Measurements from ENCODE around the gene SHROOM2. TPM values are rescaled to one million over a fixed set of nuclear protein-coding genes. Genes with fewer than 3 reads are reported as not detected.
A peak's percentile ranks its signal among the peaks of the same experiment; 100 is the strongest.

Gene SHROOM2, protein sequence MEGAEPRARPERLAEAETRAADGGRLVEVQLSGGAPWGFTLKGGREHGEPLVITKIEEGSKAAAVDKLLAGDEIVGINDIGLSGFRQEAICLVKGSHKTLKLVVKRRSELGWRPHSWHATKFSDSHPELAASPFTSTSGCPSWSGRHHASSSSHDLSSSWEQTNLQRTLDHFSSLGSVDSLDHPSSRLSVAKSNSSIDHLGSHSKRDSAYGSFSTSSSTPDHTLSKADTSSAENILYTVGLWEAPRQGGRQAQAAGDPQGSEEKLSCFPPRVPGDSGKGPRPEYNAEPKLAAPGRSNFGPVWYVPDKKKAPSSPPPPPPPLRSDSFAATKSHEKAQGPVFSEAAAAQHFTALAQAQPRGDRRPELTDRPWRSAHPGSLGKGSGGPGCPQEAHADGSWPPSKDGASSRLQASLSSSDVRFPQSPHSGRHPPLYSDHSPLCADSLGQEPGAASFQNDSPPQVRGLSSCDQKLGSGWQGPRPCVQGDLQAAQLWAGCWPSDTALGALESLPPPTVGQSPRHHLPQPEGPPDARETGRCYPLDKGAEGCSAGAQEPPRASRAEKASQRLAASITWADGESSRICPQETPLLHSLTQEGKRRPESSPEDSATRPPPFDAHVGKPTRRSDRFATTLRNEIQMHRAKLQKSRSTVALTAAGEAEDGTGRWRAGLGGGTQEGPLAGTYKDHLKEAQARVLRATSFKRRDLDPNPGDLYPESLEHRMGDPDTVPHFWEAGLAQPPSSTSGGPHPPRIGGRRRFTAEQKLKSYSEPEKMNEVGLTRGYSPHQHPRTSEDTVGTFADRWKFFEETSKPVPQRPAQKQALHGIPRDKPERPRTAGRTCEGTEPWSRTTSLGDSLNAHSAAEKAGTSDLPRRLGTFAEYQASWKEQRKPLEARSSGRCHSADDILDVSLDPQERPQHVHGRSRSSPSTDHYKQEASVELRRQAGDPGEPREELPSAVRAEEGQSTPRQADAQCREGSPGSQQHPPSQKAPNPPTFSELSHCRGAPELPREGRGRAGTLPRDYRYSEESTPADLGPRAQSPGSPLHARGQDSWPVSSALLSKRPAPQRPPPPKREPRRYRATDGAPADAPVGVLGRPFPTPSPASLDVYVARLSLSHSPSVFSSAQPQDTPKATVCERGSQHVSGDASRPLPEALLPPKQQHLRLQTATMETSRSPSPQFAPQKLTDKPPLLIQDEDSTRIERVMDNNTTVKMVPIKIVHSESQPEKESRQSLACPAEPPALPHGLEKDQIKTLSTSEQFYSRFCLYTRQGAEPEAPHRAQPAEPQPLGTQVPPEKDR (N-terminal part only)
- 0.14 TPM for polyA plus RNA-seq (2012; ENCODE audit: low read depth, missing spikeins)

DNA sequence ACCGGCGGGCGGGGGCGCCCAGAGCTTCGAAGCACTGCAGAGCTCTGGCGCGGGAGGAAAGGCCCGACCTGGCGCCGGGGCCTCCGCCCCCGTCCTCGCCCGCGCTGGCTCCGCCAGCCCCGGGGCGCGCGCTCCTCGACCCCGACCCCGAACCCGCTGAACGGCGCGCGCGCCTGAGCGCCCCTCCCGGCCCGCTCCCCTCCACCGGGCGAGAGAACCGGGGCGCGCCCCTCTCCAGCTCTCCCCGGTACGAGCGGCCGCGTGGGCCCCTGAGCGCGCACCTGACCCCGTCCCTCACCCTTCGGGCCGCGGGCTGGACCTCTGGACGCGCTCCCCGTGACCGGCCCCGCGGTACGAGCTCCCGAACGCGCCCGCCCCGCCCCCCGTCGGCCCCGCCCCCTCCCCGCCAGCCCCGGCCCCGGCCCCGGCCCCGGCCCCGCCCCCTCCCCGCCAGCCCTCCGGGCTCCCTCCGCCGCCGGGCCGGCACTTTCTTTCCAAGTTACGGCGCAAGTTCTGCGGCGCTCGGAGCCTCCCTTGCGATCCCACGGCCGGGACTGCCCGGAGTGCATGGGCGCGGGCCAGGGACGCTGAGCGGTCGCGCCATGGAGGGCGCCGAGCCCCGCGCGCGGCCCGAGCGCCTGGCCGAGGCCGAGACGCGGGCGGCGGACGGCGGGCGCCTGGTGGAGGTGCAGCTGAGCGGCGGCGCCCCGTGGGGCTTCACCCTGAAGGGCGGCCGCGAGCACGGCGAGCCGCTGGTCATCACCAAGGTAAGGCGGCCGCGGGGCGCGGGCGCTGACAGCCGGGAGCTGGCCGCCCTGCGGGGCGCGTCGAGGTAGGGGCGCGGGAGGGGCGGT, at the start of gene SHROOM2:
TSS of gene SHROOM2 (plus strand) at position 486 of the 854 bp plus-strand sequence. CDS start at position 603, 117 bp downstream.
- TF ChIP-seq SPI1 (IDR thresholded peaks at IDR 0.05; ENCODE audit: low read depth, low read length) (no peak), PAX5 (IDR thresholded peaks at IDR 0.05; ENCODE audit: insufficient read depth, low read length, severe bottlenecking) (no peak), POLR2AphosphoS5 (IDR thresholded peaks at IDR 0.05; ENCODE audit: low read depth, low read length) (no peak), TAF1 (IDR thresholded peaks at IDR 0.05; ENCODE audit: low read depth, low read length) (no peak), POU2F2 (IDR thresholded peaks at IDR 0.05; ENCODE audit: low read depth, low read length) (no peak), POLR2A (IDR thresholded peaks at IDR 0.05; ENCODE audit: low read depth, low read length) (no peak)
- no peak for DNase-seq (ENCODE audit: insufficient read length, low spot score)
- no peak for FAIRE-seq

DNA sequence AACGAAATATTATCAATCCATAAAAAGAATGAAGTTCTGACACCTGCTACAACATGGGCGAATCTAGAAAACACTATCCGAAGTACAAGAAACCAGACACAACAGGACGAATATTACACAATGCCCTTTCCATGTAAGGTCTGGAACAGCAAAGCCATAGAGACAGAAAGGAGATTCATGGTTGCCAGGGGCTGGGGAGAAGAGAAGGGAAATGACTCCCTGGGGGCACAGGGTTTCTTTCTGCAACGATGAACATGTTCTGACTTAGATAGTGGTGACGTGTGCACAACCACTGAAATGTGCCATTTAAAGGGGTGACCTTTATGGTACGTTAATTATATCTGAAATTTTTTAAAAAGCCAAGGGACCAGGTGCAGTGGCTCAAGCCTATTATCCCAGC, 48.9 kb upstream of the SHROOM2 start:
- FAIRE-seq (no peak), DNase-seq (ENCODE audit: insufficient read length, low spot score) (no peak)

DNA sequence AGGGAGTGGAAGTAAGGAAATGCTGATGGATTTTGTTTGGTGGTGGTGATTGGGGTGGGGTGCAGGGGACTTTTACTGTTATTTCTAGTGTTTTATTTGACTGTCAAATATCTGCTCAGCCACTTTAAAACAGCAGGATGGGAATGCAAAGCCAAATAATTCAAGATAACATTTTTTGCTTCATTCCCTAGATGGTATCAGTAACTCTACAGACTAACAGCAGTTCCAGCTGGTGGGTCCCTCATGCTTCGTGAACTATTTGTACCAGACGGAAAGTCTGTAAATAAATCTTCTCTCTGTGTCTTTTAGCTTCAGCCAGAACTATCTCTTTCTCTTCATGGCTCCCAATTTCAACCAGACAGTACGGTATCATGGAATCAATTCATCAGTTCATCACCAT, 48.1 kb upstream of the SHROOM2 start:
- no peak for DNase-seq (ENCODE audit: insufficient read length, low spot score)
- TF ChIP-seq TAF1 (IDR thresholded peaks at IDR 0.05; ENCODE audit: low read depth, low read length) = no peak
- TF ChIP-seq SPI1 (IDR thresholded peaks at IDR 0.05; ENCODE audit: low read depth, low read length) = no peak
- no peak for TF ChIP-seq POU2F2 (IDR thresholded peaks at IDR 0.05; ENCODE audit: low read depth, low read length)
- FAIRE-seq = no peak

More for the DNA sequence above, 48.9 kb upstream of the SHROOM2 start:
- TF ChIP-seq POLR2AphosphoS5 (IDR thresholded peaks at IDR 0.05; ENCODE audit: low read depth, low read length) (no peak), POU2F2 (IDR thresholded peaks at IDR 0.05; ENCODE audit: low read depth, low read length) (no peak), TAF1 (IDR thresholded peaks at IDR 0.05; ENCODE audit: low read depth, low read length) (no peak), POLR2A (IDR thresholded peaks at IDR 0.05; ENCODE audit: low read depth, low read length) (no peak), SPI1 (IDR thresholded peaks at IDR 0.05; ENCODE audit: low read depth, low read length) (no peak), PAX5 (IDR thresholded peaks at IDR 0.05; ENCODE audit: insufficient read depth, low read length, severe bottlenecking) (no peak)

DNA sequence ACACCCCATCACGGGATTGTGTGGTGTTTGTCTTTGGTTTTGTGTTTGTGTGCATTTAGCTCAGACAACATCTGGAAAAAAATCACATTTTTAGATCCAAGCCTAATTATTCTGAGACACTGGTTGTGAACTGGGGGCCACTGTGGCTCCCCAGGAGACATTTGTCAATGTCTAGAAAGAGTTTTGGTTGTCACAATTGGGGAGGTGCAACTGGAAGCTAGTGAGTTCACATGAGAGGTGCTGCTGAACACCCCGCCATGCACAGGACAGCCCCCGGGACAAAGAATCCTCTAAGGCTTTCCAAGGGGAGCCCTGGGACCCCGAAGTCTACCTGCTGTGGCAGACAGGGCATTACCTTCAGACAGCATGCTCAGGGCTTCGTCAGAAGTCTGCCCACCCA, 47.1 kb upstream of the SHROOM2 start:
- DNase-seq (ENCODE audit: insufficient read length, low spot score) (no peak), FAIRE-seq (no peak)
- TF ChIP-seq TAF1 (IDR thresholded peaks at IDR 0.05; ENCODE audit: low read depth, low read length) = no peak
- no peak for TF ChIP-seq SPI1 (IDR thresholded peaks at IDR 0.05; ENCODE audit: low read depth, low read length)
- TF ChIP-seq PAX5 (IDR thresholded peaks at IDR 0.05; ENCODE audit: insufficient read depth, low read length, severe bottlenecking) = no peak
- TF ChIP-seq POLR2A (IDR thresholded peaks at IDR 0.05; ENCODE audit: low read depth, low read length) = no peak

DNA sequence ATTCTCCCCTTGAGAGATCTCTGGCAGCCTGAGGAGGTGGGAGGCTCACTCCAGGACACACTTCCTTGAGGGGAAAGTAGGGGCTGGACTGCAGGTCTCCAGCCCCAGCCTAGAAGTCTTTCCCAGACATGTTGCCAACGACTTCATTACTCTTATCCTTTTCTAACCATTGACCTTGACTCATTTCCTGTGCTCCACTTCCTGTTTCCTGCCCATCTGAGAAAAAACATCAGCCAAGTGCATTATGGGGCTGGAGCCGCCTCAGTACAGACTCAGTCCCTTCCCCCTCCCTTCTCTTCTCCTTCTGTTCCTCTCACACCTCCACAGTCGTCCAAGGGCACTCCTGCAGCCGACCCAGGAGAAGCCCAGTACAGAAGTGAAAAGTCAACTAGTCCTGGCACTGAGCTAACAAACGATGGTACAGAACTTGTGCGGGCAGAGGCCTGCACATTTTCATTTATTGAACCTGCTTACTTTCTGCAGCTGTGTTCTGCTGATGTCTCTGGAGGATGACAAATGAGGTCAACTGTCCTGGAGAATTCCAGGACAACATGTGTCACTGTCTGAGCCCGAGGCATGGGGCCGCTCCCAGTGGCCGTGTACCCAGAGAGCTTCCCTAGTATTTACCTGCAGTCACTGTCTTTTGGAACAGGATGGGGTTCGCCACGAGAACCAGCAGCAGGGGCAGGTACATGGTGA, 40.7 kb upstream of the SHROOM2 start:
- FAIRE-seq (no peak), DNase-seq (ENCODE audit: insufficient read length, low spot score) (no peak)
- TF ChIP-seq SPI1 (IDR thresholded peaks at IDR 0.05; ENCODE audit: low read depth, low read length) (peak; percentile 47; the same call in 1 of the 2 replicates), POLR2A (IDR thresholded peaks at IDR 0.05; ENCODE audit: low read depth, low read length) (no peak)

DNA sequence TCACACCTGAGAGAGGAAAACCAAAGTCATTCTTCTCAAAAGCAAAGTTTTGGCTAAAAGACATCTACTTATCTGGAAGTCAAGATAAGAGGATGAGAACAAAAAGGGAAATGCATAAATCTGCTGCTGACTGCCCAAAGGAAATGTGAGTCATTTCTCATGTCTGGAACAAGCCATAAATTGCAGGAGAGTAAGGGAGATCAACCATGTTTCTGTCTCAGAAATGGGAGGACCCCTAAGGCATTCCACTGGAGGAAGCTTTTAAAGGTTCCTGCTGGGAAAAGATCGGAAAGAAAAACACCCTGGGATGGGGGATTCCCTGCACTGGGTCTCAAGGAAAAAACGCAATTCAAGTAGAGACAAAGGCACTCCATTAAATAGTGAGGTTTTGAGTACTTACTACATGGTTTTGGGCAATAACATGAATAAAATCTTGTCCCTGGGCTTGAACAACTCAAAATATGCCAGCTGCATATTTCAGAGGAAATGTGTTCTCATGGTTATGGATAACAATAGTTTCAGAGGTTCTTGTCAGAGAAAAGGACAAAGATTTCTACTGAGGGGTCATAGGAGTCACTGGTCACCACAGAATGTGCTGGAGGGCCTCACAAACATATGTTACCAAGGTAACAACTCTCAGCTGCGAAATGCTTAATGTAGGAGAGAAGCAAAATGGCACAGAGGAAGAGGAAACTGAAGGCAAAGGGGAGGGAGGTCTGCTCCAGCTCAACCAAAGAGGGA, 39.9 kb upstream of the SHROOM2 start:
- TF ChIP-seq POLR2AphosphoS5 (IDR thresholded peaks at IDR 0.05; ENCODE audit: low read depth, low read length) (no peak), POLR2A (IDR thresholded peaks at IDR 0.05; ENCODE audit: low read depth, low read length) (no peak), SPI1 (IDR thresholded peaks at IDR 0.05; ENCODE audit: low read depth, low read length) (no peak), POU2F2 (IDR thresholded peaks at IDR 0.05; ENCODE audit: low read depth, low read length) (no peak), TAF1 (IDR thresholded peaks at IDR 0.05; ENCODE audit: low read depth, low read length) (no peak), PAX5 (IDR thresholded peaks at IDR 0.05; ENCODE audit: insufficient read depth, low read length, severe bottlenecking) (no peak)
- FAIRE-seq (no peak), DNase-seq (ENCODE audit: insufficient read length, low spot score) (no peak)

DNA sequence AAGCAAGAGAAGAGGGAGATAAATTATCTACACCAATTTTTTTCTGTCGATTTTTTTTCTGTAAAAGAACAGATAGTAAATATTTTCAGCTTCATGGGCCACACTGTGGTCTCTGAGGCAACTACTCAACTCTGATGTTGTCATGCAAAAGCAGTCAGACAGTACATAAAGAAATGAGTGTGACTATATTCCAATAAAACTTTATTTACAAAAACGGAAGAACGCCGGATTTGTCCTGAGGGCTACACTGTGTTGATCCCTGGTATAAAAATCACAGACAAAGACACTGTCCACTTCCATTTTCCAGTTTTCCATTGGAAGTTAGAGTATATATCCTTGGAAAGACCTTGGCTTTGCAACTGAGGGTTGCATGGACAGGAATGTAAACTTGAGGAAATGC, 38.6 kb upstream of the SHROOM2 start:
- no peak for DNase-seq (ENCODE audit: insufficient read length, low spot score)
- TF ChIP-seq TAF1 (IDR thresholded peaks at IDR 0.05; ENCODE audit: low read depth, low read length) = no peak
- TF ChIP-seq POLR2A (IDR thresholded peaks at IDR 0.05; ENCODE audit: low read depth, low read length) = no peak
- TF ChIP-seq PAX5 (IDR thresholded peaks at IDR 0.05; ENCODE audit: insufficient read depth, low read length, severe bottlenecking) = no peak
- TF ChIP-seq SPI1 (IDR thresholded peaks at IDR 0.05; ENCODE audit: low read depth, low read length) = no peak
- TF ChIP-seq POU2F2 (IDR thresholded peaks at IDR 0.05; ENCODE audit: low read depth, low read length) = no peak
- no peak for TF ChIP-seq POLR2AphosphoS5 (IDR thresholded peaks at IDR 0.05; ENCODE audit: low read depth, low read length)
- FAIRE-seq = no peak
